Coronary artery (tissue), 2 donors: Measurements from ENCODE around the gene KHDC4.

Source experiments
- DNase-seq: peaks from one replicate; pipeline ENCODE4 v3.0.0-alpha.2; 2017; ENCODE audit warnings: low spot score
- H3K27ac ChIP-seq, 2 donors: fragments of 200-600 bp; sonication (generic); one replicate each; pipeline ENCODE4 v1.5.1; 2016 to 2019
- H3K4me3 ChIP-seq: fragments of 200-600 bp; sonication (generic); 2 replicates; pipeline ENCODE4 v1.5.1; 2016; ENCODE audit warnings: mild to moderate bottlenecking, moderate library complexity
- CTCF ChIP-seq: fragments of 200-600 bp; sonication (generic); IDR thresholded peaks from one replicate; pipeline ENCODE4 v1.5.1; 2019; ENCODE audit warnings: antibody characterized with exemption

KHDC4 gene

GRCh38 chr1:155974208-155975115 lies 40.2 kb upstream of the KHDC4 start:
- no peak for TF ChIP-seq CTCF
- no peak for DNase-seq
- H3K27ac ChIP-seq: peak overlapping the region; percentile 94 to 98
- H3K4me3 ChIP-seq: peak overlapping the region; percentile 81

GRCh38 chr1:155973723-155974122 lies 39.5 kb upstream of the KHDC4 start:
- DNase-seq: no peak
- no peak for TF ChIP-seq CTCF
- Histone ChIP-seq H3K27ac (peak overlapping the region; percentile 94 to 98), H3K4me3 (peak overlapping the region; percentile 1)

GRCh38 chr1:155971910-155972809 lies 37.9 kb upstream of the KHDC4 start:
- peak overlapping the region; percentile 39 for H3K4me3 ChIP-seq
- DNase-seq: no peak
- peak overlapping the region; percentile 54 to 76 for H3K27ac ChIP-seq
- no peak for TF ChIP-seq CTCF

- no peak for DNase-seq
- Histone ChIP-seq H3K4me3 (peak overlapping the region; percentile 22), H3K27ac (peak overlapping the region; percentile 54 to 88)
- no peak for TF ChIP-seq CTCF
These were observed 36.4 kb upstream of the KHDC4 start for GRCh38 chr1:155970531-155971167.

GRCh38 chr1:155969377-155969791 lies 35.2 kb upstream of the KHDC4 start:
- H3K4me3 ChIP-seq: peak overlapping the region; percentile 35
- no peak for TF ChIP-seq CTCF
- H3K27ac ChIP-seq: peak overlapping the region; percentile 54 to 88
- DNase-seq: no peak

- peak overlapping the region; percentile 35 for H3K4me3 ChIP-seq
- H3K27ac ChIP-seq: peak overlapping the region; percentile 54 to 88
- no peak for TF ChIP-seq CTCF
- DNase-seq: no peak
These were observed 34.5 kb upstream of the KHDC4 start for GRCh38 chr1:155968670-155969069.
